ENCODE results near the gene ZEB2.

DNA sequence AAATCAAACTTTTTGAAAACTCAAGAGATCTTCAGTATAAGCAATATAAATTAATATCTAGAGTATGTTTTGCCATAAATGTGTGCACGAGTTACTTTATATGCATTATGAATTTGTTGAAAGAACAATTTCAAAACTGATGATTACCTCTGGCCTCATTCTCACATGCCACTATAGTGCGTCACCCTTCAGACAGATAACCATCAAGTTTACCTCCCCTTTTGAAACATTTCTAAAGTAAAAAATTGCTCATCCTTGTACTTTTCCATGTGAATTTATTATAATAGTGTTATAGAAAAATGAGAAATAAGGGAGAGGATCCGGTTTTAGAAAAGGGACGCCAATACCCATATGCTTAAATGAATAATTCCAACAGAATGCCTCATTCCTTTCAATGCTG, 38.3 kb downstream of the ZEB2 start:
- TF ChIP-seq POLR2AphosphoS5 (IDR thresholded peaks at IDR 0.05; ENCODE audit: low read depth), result no peak
- TF ChIP-seq, protein P1, sequence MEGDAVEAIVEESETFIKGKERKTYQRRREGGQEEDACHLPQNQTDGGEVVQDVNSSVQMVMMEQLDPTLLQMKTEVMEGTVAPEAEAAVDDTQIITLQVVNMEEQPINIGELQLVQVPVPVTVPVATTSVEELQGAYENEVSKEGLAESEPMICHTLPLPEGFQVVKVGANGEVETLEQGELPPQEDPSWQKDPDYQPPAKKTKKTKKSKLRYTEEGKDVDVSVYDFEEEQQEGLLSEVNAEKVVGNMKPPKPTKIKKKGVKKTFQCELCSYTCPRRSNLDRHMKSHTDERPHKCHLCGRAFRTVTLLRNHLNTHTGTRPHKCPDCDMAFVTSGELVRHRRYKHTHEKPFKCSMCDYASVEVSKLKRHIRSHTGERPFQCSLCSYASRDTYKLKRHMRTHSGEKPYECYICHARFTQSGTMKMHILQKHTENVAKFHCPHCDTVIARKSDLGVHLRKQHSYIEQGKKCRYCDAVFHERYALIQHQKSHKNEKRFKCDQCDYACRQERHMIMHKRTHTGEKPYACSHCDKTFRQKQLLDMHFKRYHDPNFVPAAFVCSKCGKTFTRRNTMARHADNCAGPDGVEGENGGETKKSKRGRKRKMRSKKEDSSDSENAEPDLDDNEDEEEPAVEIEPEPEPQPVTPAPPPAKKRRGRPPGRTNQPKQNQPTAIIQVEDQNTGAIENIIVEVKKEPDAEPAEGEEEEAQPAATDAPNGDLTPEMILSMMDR (IDR thresholded peaks at IDR 0.05; ENCODE audit: insufficient read depth, low read length), result no peak

All from HL-60 (cell line).